Fibroblast of pulmonary artery (primary cell): ENCODE measurements around the gene TRIP6.

ENCODE experiments used
- DNase-seq: peaks from one replicate; pipeline ENCODE4 v3.0.0-alpha.2; 2010; ENCODE audit warnings: low read depth
- H3K4me3 ChIP-seq: replicated peaks from 2 replicates; pipeline ENCODE4 v1.5.1; 2011; ENCODE audit warnings: low read depth, mild to moderate bottlenecking, control low read depth, low read length, moderate library complexity
- CTCF ChIP-seq: IDR thresholded peaks from 2 replicates; pipeline ENCODE4 v1.5.1; 2011; ENCODE audit warnings: mild to moderate bottlenecking, control low read depth, low read length, inconsistent platforms; ENCODE audit errors: missing control alignments

Gene TRIP6

DNA sequence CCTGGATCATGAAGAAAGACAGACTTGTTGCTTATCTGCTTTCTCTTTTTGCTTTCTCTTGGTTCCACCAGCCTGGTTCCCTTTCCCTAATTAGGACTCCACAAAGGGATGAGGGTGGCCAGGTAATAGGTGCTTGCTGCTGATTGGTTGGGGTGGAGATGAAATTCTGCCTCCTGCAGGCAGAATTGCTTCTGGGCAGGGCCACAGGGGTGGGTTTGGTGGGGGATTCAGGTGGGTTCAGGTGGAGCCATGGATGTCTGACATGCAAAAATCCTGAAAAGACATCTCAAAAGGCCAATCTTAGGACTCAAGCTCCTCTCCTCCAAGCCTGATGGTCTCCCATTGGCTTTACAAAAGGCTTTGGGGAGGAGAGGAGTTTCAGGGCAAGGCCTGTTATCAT is 53.9 kb downstream of the TRIP6 start:
- no peak overlapping the region for H3K4me3 ChIP-seq
- DNase-seq = no peak
- no peak for TF ChIP-seq CTCF
